Urinary bladder (tissue), 4 donors: ENCODE measurements around the gene OSBPL1A. TPM values are rescaled to one million over a fixed set of nuclear protein-coding genes. Genes with fewer than 3 reads are reported as not detected.
"Not testable (repeated sequence)": the region's sequence is repeated elsewhere in the genome, so short reads cannot be mapped to it uniquely, and the experiment has no call there.

ENCODE experiments used
- DNase-seq: peaks from one replicate; pipeline ENCODE4 v3.0.0-alpha.2; 2015; ENCODE audit errors: extremely low spot score
- H3K27ac ChIP-seq: one replicate; pipeline ENCODE4 v1.5.1; 2013; ENCODE audit warnings: low read depth, mild to moderate bottlenecking, moderate library complexity
- H3K36me3 ChIP-seq: one replicate; pipeline ENCODE4 v1.6.1; 2013; ENCODE audit warnings: mild to moderate bottlenecking, moderate library complexity; ENCODE audit not compliant: insufficient read depth
- H3K4me1 ChIP-seq: one replicate; pipeline ENCODE4 v1.6.1; 2013; ENCODE audit warnings: mild to moderate bottlenecking, moderate library complexity; ENCODE audit not compliant: insufficient read depth
- H3K4me3 ChIP-seq: one replicate; pipeline ENCODE4 v1.5.1; 2013; ENCODE audit warnings: low read depth, low read length
- WGBS: extraction: QIAGEN DNeasy Blood & Tissue Kit; methylation state at CpG from one replicate; pipeline ENCODE4 v1.1.7; 2013; 5-methylcytosine and 5-hydroxymethylcytosine counted together
- polyA plus RNA-seq: library from polyadenylated mRNA; stranded (reverse); fragments of 200-250 nt; gene quantifications from one replicate; pipeline ENCODE4 v1.2.3, GENCODE V29; 2013
- total RNA-seq: library from RNA; depleted of rRNA; stranded (reverse); fragments of >200 nt; gene quantifications from one replicate; pipeline ENCODE4 v1.2.3, GENCODE V29; 2014
- donor health status: healthy with polysubstance abuse.
- donor health status: healthy.

OSBPL1A gene
- total and polyA plus RNA-seq, 2 donors = 46.6 to 53.3 TPM

DNA sequence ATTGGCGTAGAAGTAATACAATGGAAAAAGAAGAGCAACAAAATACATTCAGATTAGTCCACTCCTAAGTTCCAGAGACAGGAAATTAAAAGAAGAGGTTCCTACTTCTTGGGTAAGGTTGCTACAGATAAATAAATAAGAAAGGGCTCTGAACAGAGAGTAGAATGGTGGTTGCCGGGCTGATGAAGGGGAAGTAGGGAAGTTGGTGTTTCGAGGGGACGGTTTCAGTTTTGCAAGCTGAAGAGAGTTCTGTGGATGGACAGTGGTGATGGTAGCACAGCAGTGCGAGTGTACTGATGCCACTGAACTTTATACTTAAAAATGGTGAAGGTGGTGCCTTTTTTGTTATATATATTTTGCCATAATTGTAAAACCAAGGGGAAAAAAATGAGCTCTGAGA, 210.6 kb downstream of the OSBPL1A start:
- DNase-seq = no peak
- Histone ChIP-seq H3K4me1 (no peaks in the 10 kb centered on the region), H3K27ac (no peak overlapping the region), H3K4me3 (no peak overlapping the region), H3K36me3 (peaks cover 2% of the 10 kb centered on the region)
- 92% methylated on average over 5 of the region's 5 CpGs for WGBS

DNA sequence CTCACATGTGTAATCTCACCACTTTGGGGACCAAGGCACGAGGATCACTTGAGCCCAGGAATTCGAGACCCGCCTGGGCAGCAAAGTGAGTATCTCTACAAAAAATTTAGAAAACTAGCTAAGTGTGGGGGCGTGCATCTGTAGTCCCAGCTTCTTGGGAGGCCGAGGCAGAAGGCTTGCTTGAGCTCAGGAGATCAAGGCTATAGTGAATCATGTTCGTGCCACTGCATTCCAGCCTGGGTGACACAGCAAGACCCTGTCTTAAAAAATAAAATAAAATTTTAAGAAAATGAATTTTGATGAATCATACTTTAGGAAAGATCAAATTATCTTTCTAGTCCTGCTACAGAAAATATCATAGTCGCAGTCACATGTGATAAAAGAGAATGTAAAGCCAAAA, 211.8 kb downstream of the OSBPL1A start:
- Histone ChIP-seq H3K27ac (no peak overlapping the region), H3K4me1 (no peaks in the 10 kb centered on the region), H3K36me3 (peaks cover 2% of the 10 kb centered on the region), H3K4me3 (no peak overlapping the region)
- no peak for DNase-seq
- 98% methylated on average over 7 of the region's 7 CpGs for WGBS

DNA sequence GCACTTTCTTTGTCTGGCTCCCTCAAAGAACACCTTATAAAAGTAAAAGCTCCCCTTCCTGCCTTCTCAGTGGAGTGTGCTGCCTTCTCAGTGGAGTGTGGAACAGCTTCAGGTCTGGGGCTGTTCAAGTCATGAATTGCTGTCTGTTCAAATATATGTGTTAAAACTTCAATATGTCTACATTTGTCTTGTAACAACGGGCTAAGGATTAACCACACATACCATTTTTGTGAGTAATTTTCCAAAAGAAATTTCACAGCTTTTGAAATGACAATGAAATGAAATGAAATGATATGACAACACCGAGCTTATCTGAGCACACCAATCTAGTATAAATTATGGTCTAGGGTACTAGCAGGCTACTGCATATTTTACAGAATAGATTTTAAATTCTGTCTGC, 215.8 kb downstream of the OSBPL1A start:
- WGBS = 66% methylated on average over 2 of the region's 2 CpGs
- Histone ChIP-seq H3K4me1 (no peaks in the 10 kb centered on the region), H3K4me3 (no peak overlapping the region), H3K27ac (no peak overlapping the region), H3K36me3 (peaks cover 4% of the 10 kb centered on the region)
- DNase-seq = no peak

DNA sequence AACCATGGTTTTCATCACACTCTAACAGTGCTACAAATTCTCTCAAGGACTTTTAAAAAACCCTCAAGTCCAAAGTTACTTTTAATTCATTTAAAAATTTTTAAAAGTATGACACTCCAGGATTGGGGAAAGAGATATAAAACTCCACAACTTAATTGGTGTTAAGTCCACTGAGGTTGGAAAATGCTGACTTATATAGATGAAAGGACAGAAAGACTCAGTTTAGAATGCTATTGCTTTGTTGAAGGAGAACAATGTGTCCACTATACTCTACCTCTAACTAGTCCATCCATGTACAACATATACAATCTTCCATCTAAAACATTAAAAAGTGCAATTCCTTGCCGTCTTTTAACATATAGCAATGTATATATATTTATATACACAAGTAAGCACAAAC, 217.6 kb downstream of the OSBPL1A start:
- WGBS = 93% methylated on average over 1 of the region's 1 CpG
- Histone ChIP-seq H3K36me3 (peaks cover 4% of the 10 kb centered on the region), H3K4me3 (no peak overlapping the region), H3K4me1 (no peaks in the 10 kb centered on the region), H3K27ac (no peak overlapping the region)
- no peak for DNase-seq

DNA sequence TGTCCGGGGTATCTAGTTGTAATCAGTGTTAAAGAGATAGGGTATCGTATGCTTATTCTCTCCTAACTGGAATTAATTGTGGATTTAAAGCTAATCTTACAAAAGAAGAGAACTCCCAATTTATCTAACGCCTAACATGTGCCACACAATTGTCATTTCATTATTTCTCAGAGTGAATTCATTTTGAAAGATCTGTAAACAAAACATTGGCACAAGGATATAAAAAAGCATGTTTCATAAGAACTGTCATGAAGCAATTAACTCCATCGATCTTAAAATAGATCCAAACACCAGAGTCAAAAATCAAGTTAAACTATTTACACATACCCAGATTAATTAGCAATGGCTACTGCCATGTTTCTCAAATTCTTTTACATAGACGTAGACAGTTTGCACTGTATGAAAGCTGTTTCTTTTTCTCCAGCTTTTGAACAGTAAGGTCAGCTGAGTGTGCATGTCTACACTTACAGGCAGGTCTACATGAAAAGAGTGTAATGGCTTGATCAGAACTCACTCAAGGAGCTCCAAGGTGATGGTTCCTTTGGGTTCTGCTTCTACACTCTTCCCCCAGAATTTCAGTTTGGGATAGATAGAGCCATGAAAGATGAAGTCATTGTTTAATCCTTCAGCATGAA, 220.0 kb downstream of the OSBPL1A start:
- whole genome bisulfite sequencing = 90% methylated on average over 5 of the region's 5 CpGs
- Histone ChIP-seq H3K4me1 (no peaks in the 10 kb centered on the region), H3K36me3 (peaks cover 4% of the 10 kb centered on the region), H3K4me3 (no peak overlapping the region), H3K27ac (no peak overlapping the region)
- DNase-seq = no peak

DNA sequence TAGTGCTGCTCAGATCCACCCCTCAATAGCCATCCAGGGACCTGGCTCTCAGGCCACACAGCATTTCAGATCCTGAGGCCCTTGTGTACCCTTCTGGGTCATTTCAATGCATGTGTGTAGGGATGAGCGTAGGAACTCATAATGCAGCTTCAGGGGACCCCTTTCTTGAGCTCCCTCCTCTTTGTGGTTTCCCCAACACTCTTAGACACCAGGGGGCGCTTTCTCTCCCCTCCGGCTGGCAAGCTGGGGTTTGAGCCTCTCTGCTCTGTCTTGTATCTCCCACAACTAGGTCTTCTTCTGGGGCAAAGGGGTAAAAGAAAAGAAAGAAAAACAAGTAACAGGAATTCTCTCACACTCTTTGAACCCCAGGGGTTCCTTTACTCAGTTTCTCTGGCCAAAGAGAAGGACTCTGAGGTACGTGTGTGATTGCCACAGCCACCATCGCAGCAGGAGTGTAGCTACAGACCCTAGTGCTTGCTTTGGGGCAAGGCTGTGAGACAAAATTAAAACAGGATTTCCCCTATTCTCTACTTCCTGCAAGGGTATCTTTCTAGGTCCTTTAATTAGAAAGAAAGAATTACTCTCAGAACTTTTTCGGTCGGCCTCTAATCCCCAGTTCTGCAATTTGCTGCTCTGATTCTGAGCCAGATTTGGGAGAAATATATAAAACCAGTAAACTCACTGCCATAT, 220.8 kb downstream of the OSBPL1A start:
- Histone ChIP-seq H3K4me3 (no peak overlapping the region), H3K4me1 (no peaks in the 10 kb centered on the region), H3K27ac (no peak overlapping the region), H3K36me3 (peaks cover 3% of the 10 kb centered on the region)
- WGBS = 63% methylated on average over 7 of the region's 7 CpGs
- DNase-seq = no peak

DNA sequence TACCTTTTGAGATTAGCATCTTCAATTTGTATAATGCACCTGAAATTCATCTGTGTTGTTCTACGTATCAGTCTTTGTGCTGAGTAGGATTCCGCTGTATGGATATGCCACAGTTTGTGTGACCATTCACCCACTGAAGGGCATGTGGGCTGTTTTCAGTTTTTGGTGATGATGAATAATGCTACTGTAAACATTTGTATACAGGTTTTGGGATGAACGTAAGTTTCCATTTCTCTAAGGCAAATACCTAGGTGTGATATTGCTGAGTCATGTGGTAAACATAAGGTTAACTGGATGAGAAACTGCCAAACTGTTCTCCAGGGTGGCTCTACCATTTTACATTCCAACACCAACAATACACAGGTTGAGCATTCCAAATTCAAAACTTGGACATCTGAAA, 223.6 kb downstream of the OSBPL1A start:
- DNase-seq = no peak
- Histone ChIP-seq H3K36me3 (peaks cover 3% of the 10 kb centered on the region), H3K4me3 (no peak overlapping the region), H3K4me1 (no peaks in the 10 kb centered on the region), H3K27ac (no peak overlapping the region)
- 87% methylated on average over 3 of the region's 3 CpGs for WGBS

DNA sequence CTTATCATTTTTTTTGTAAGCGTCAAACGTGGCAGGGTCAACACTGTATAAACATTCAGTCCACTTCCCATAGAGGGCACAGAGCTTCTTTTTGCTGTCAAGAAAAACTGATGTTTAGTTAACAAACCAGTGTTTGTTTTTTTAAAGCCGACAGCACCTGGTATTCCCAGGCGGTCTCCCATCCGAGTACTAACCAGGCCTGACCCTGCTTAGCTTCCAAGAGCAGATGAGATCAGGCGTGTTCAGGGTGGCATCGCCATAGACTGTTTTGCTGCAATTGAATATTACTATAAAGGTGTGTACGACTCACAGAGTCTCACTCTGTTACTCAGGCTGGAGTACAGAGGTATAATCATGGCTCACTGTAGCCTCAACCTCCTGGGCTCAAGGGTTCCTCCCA, 227.3 kb downstream of the OSBPL1A start:
- no peaks in the 10 kb centered on the region for H3K4me1 ChIP-seq
- no peak overlapping the region for H3K4me3 ChIP-seq
- 92% methylated on average over 8 of the region's 8 CpGs for WGBS
- DNase-seq = no peak
- no peak overlapping the region for H3K27ac ChIP-seq
- no peaks in the 10 kb centered on the region for H3K36me3 ChIP-seq

DNA sequence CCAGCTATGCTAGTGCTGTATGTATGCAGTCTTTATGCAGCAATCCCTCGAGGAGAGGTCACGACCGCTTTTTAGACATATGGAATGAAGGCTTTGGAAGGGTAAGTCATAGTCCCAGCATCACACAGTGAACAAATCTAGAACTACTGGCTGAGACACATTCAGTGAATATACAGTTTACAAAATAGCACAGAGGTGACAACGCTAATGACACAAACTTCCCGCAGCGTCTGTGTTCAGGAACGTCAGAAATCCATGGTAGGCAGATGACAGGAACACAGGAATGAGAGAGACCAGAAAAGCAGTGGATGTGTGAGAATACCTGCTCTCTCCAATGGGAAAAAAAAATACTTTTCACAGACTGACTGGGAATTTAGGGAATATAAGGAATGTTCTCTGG, 229.1 kb downstream of the OSBPL1A start:
- H3K36me3 ChIP-seq = no peaks in the 10 kb centered on the region
- WGBS = 89% methylated on average over 7 of the region's 7 CpGs

DNA sequence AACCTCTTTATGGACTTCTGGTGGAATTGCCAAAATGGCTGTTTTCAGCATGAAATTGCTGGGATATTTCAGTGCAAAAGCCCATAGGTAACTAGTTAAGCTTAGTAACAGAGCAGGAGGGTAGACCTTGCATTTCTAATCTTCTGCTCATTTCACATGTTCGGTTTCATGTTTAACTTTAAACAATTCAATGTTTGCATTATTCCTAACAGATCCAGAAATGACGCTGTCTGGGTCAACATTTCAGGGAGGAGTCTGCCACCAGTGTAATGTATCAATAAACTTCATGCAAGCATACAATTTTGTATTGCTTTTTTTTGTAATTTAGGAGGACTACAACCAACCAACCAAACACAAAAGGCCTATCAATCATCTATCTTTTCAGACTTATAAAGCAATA, 236.3 kb downstream of the OSBPL1A start:
- H3K36me3 ChIP-seq = no peaks in the 10 kb centered on the region
- WGBS = 75% methylated on average over 2 of the region's 2 CpGs

More for the DNA sequence above, 229.1 kb downstream of the OSBPL1A start:
- no peak overlapping the region for H3K4me3 ChIP-seq
- no peak overlapping the region for H3K27ac ChIP-seq
- DNase-seq = no peak
- no peaks in the 10 kb centered on the region for H3K4me1 ChIP-seq

DNA sequence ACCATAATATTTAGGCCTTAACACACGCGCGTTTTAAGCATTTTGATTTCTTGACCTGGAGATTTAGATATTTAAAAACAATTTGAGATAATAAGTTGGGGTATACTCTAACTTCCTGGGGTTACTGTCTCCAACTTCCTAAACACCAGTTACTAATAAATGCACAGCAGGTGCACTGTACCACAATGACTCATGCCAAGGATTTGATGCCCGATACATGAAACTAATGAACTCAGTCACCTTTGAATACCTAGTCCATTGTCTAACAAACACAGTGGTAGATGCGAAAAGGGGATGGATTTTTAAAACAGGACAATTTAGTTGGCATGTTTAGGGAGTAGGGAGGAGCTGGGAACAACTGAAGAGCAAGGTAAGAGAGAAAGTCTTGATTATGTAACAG, 237.5 kb downstream of the OSBPL1A start:
- Histone ChIP-seq H3K36me3 (no peaks in the 10 kb centered on the region), H3K4me1 (no peaks in the 10 kb centered on the region), H3K27ac (no peak overlapping the region), H3K4me3 (no peak overlapping the region)
- DNase-seq = no peak
- WGBS = 97% methylated on average over 5 of the region's 5 CpGs

More for the DNA sequence above, 236.3 kb downstream of the OSBPL1A start:
- H3K4me3 ChIP-seq = no peak overlapping the region
- no peaks in the 10 kb centered on the region for H3K4me1 ChIP-seq
- no peak overlapping the region for H3K27ac ChIP-seq
- DNase-seq = no peak

DNA sequence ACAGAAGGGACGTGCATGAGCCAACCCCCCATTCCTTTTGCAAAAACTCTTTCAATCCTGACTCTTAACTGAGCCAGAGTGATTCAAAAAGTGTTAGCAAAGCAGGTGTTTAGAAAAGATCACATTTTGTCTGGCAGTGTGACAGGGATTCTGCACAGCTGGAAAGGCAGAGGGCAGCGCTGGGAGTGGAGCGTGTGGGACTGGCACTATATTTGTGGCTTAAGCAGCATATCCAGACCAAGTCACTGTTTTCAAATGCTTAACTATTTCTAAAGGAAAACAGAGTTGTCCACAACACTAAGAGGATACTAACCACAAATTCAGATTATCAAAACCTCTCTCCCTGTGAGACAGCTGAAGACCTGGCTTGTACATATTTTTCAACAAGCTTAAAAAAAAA, 239.8 kb downstream of the OSBPL1A start:
- WGBS = 93% methylated on average over 3 of the region's 3 CpGs
- Histone ChIP-seq H3K4me3 (no peak overlapping the region), H3K36me3 (no peaks in the 10 kb centered on the region), H3K27ac (no peak overlapping the region), H3K4me1 (no peaks in the 10 kb centered on the region)
- no peak for DNase-seq

DNA sequence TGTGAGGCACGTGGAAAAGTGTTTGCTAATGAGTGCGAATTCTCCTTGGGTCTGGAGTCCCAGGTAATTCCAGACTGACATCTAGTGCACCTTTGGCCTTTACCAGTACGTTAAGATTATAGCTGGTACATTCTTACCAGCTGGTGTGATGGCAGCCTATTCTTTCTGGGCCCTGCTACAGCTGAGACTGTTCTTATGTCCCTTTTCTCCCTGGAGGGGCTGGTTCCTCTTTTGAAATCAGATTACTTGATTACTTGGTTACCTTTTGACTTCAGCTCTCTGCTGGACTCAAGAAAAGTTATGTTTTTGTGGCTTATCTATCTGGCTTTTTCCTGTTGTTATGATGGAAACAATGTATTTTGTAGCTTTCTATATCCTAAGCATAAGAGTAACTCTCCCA, 244.2 kb downstream of the OSBPL1A start:
- Histone ChIP-seq H3K4me1 (no peaks in the 10 kb centered on the region), H3K4me3 (no peak overlapping the region), H3K27ac (no peak overlapping the region), H3K36me3 (no peaks in the 10 kb centered on the region)
- 91% methylated on average over 3 of the region's 3 CpGs for WGBS
- DNase-seq = no peak

DNA sequence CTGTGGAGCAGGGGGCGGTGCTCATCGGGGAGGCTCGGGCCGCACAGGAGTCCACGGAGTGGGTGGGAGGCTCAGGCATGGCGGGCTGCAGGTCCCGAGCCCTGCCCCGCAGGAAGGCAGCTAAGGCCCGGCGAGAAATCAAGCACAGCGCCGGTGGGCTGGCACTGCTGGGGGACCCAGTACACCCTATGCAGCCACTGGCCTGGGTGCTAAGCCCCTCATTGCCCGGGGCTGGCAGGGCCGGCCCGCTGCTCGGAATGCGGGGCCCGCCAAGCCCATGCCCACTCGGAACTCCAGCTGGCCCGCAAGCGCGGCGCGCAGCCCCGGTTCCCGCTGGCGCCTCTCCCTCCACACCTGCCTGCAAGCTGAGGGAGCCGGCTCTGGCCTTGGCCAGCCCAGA, 248.0 kb downstream of the OSBPL1A start:
- DNase-seq, H3K4me1 ChIP-seq, H3K36me3 ChIP-seq, H3K27ac ChIP-seq, H3K4me3 ChIP-seq: not testable (repeated sequence)
- WGBS = 95% methylated on average over 28 of the region's 28 CpGs
